H1 (cell line): ENCODE data around the gene IGFALS. TPM values are rescaled to one million over a fixed set of nuclear protein-coding genes. Genes with fewer than 3 reads are reported as not detected.

Experiments used
- CBX8 ChIP-seq: fragments of 300-800, 300-1000 bp; sonication (generic); IDR thresholded peaks from 2 replicates; pipeline ENCODE4 v1.7.1; 2016; ENCODE audit warnings: low read depth, low read length, borderline replicate concordance
- CHD1 ChIP-seq: IDR thresholded peaks from 2 replicates; pipeline ENCODE4 v1.6.1; 2012; ENCODE audit warnings: low read depth, low read length, improper control_type of control experiment
- CHD2 ChIP-seq: IDR thresholded peaks from 2 replicates; pipeline ENCODE4 v1.6.1; 2012; ENCODE audit warnings: low read length, improper control_type of control experiment
- EGR1 ChIP-seq: IDR thresholded peaks from 2 replicates; pipeline ENCODE4 v1.6.1; 2011; ENCODE audit warnings: low read depth, low read length, borderline replicate concordance
- NANOG ChIP-seq: IDR thresholded peaks from 2 replicates; pipeline ENCODE4 v1.6.1; 2011; ENCODE audit warnings: low read length, low read depth, mild to moderate bottlenecking, inconsistent platforms; ENCODE audit not compliant: insufficient read depth, poor library complexity, severe bottlenecking
- RAD21 ChIP-seq, 2 experiments: IDR thresholded peaks in 1 of 2; conservative IDR thresholded peaks in 1 of 2; 2 replicates each; pipeline ENCODE4 v1.6.1; 2011; ENCODE audit warnings: low read depth in 2 of 2, low read length in 2 of 2, improper control_type of control experiment in 1 of 2, inconsistent platforms in 1 of 2, mild to moderate bottlenecking in 1 of 2, moderate library complexity in 1 of 2
- RXRA ChIP-seq: IDR thresholded peaks from 2 replicates; pipeline ENCODE4 v1.6.1; 2011; ENCODE audit warnings: low read depth, mild to moderate bottlenecking, low read length, moderate library complexity; ENCODE audit not compliant: insufficient read depth
- SIRT6 ChIP-seq: IDR thresholded peaks from one replicate; pipeline ENCODE4 v1.7.1; 2012; ENCODE audit warnings: low read length, inconsistent platforms
- USF2 ChIP-seq: IDR thresholded peaks from 2 replicates; pipeline ENCODE4 v1.6.1; 2011; ENCODE audit warnings: low read length, improper control_type of control experiment
- polyA plus RNA-seq, 7 experiments: library from polyadenylated mRNA; depleted of rRNA in 3 of 7; stranded (reverse) in 5 of 7; unstranded in 2 of 7; fragments of >200 nt in 5 of 7; fragments of 200-250 nt in 2 of 7; gene quantifications; 1 replicate in 5 of 7; 2 replicates in 1 of 7; 4 replicates in 1 of 7; pipeline versions ENCODE4 v1.2.1 to v1.2.3, GENCODE V29; 2011 to 2013; ENCODE audit warnings: missing spikeins in 2 of 7, mixed read lengths in 2 of 7
- total RNA-seq: library from RNA; stranded (reverse); fragmentation: NEBNext Ultra II Directional; extraction: Animal tissue kit (Norgen Biotek cat#: 25700); gene quantifications from 2 replicates; pipeline ENCODE4 v1.2.1, GENCODE V29; 2021

IGFALS gene
- total and polyA plus RNA-seq, 2 of the 8 experiments (the other 6 are each of a cell fraction or from before 2014, with no cell fraction given), result not detected

GRCh38 chr16:1764971-1765370 lies 28.5 kb downstream of the IGFALS start (continued):
- TF ChIP-seq RXRA, result no peak
- no peak for TF ChIP-seq SIRT6
- no peak for TF ChIP-seq NANOG
- no peak for TF ChIP-seq EGR1
- TF ChIP-seq RAD21 (IDR thresholded peaks at IDR 0.05 in 1 of 2, conservative IDR thresholded peaks at IDR 0.05 in 1 of 2; ENCODE audit: low read depth in 2 of 2, low read length in 2 of 2), result no peak
- no peak for TF ChIP-seq USF2
- no peak for TF ChIP-seq CBX8
- no peak for TF ChIP-seq CHD1
- no peak for TF ChIP-seq CHD2
